HCT116 (cell line): ENCODE measurements around the gene RBPJ. TPM values are rescaled to one million over a fixed set of nuclear protein-coding genes. Genes with fewer than 3 reads are reported as not detected.

Experiments used
- ATAC-seq: fragments of 200-7000 bp; cut with Tn5 transposase; 2 replicates; pipeline ENCODE4 v1.9.1; 2020; ENCODE audit warnings: mild to moderate bottlenecking, moderate library complexity
- BruUV-seq: library from RNA; stranded (reverse); fragments of 400-500 nt; replicated peaks from 2 replicates; lab custom pipeline; 2021; lab: Mats Ljungman, UMichigan
- CTCF ChIA-PET: fragments of 300-600 bp; sonication (Branson Sonifier 250); formaldehyde crosslinking; loops from one replicate; lab custom pipeline; 2021; ENCODE audit warnings: antibody characterized with exemption; lab: Charles Lee
- POLR2A ChIA-PET: fragments of 300-600, 350-600 bp; sonication (Branson Sonifier 250); formaldehyde crosslinking; loops from one replicate; lab custom pipeline; 2021; ENCODE audit warnings: antibody characterized with exemption; lab: Charles Lee
- RAD21 ChIA-PET, 2 experiments: fragments of 300-600 bp; sonication (Branson Sonifier 250); formaldehyde crosslinking; loops; one replicate each; lab custom pipeline; 2023; ENCODE audit warnings: low total read pairs in 2 of 2; ENCODE audit not compliant: uncharacterized antibody in 2 of 2, unreplicated experiment in 2 of 2, low non-redundant PET in 1 of 2; lab: Charles Lee
- DNase-seq: peaks from one replicate; pipeline ENCODE4 v3.0.0-alpha.2; 2010; ENCODE audit warnings: low read depth, low spot score
- H2AFZ ChIP-seq: fragments of 200-600 bp; shearing (Covaris generic), sonication (generic); 2 replicates; pipeline ENCODE4 v1.6.1; 2017; ENCODE audit warnings: low read depth, mixed run types, mixed read lengths, antibody characterized with exemption, low read length; ENCODE audit not compliant: poor library complexity, severe bottlenecking
- H3K27ac ChIP-seq: 2 replicates; pipeline ENCODE4 v1.5.1; 2012; ENCODE audit warnings: low read depth, low read length
- H3K27me3 ChIP-seq: fragments of 200-600 bp; sonication (generic); 2 replicates; pipeline ENCODE4 v1.6.1; 2016; ENCODE audit warnings: mixed run types, low read length, mixed read lengths; ENCODE audit not compliant: insufficient read depth
- H3K36me3 ChIP-seq, 2 experiments: fragments of 200-500 bp in 1 of 2; fragments of 200-600 bp in 1 of 2; sonication (Bioruptor generic) in 1 of 2; sonication (generic) in 1 of 2; 2 replicates each; pipeline versions ENCODE4 v1.5.1 to v1.6.1; 2014 to 2016; ENCODE audit warnings: low read length in 2 of 2, inconsistent platforms in 1 of 2, mixed read lengths in 1 of 2, mixed run types in 1 of 2; ENCODE audit not compliant: insufficient read depth in 2 of 2, control insufficient read depth in 1 of 2
- H3K4me1 ChIP-seq, 2 experiments: fragments of 200-600 bp in 1 of 2; sonication (generic) in 1 of 2; 2 replicates each; pipeline versions ENCODE4 v1.5.1 to v1.6.1; 2012 to 2017; ENCODE audit warnings: low read length in 2 of 2, inconsistent platforms in 1 of 2, mild to moderate bottlenecking in 1 of 2, mixed read lengths in 1 of 2, mixed run types in 1 of 2, moderate library complexity in 1 of 2; ENCODE audit not compliant: insufficient read depth in 2 of 2, control insufficient read depth in 1 of 2
- H3K4me2 ChIP-seq: fragments of 200-600 bp; sonication (generic); 2 replicates; pipeline ENCODE4 v1.6.1; 2017; ENCODE audit warnings: mixed run types, low read length, mixed read lengths
- H3K4me3 ChIP-seq, 2 experiments: fragments of 200-600 bp in 1 of 2; sonication (generic) in 1 of 2; replicated peaks in 1 of 2; 2 replicates each; pipeline ENCODE4 v1.5.1; 2011 to 2016; ENCODE audit warnings: low read length in 2 of 2, control low read depth in 1 of 2, low read depth in 1 of 2, mild to moderate bottlenecking in 1 of 2, mixed read lengths in 1 of 2, mixed run types in 1 of 2
- H3K79me2 ChIP-seq: fragments of 200-600 bp; sonication (generic); 2 replicates; pipeline ENCODE4 v1.6.1; 2017; ENCODE audit warnings: mild to moderate bottlenecking, mixed run types, low read length, moderate library complexity, mixed read lengths; ENCODE audit not compliant: insufficient read depth
- H3K9ac ChIP-seq: fragments of 200-600 bp; sonication (generic); 2 replicates; pipeline ENCODE4 v1.6.1; 2016; ENCODE audit warnings: low read length, mixed read lengths
- H3K9me2 ChIP-seq: fragments of 200-600 bp; sonication (generic), shearing (Covaris generic); 2 replicates; pipeline ENCODE4 v1.6.1; 2017; ENCODE audit warnings: mixed run types, mild to moderate bottlenecking, moderate library complexity; ENCODE audit not compliant: insufficient read depth
- H3K9me3 ChIP-seq, 2 experiments: fragments of 200-500 bp in 1 of 2; fragments of 200-600 bp in 1 of 2; sonication (Bioruptor generic) in 1 of 2; sonication (generic) in 1 of 2; 2 replicates each; pipeline ENCODE4 v1.6.1; 2014 to 2017; ENCODE audit warnings: low read length in 2 of 2, mixed read lengths in 2 of 2, inconsistent platforms in 1 of 2, low read depth in 1 of 2, mild to moderate bottlenecking in 1 of 2, mixed run types in 1 of 2, moderate library complexity in 1 of 2; ENCODE audit not compliant: control insufficient read depth in 1 of 2, insufficient read depth in 1 of 2
- H4K20me1 ChIP-seq: fragments of 200-600 bp; sonication (generic), shearing (Covaris generic); 2 replicates; pipeline ENCODE4 v1.6.1; 2017; ENCODE audit warnings: mixed run types, mild to moderate bottlenecking, moderate library complexity; ENCODE audit not compliant: insufficient read depth
- CBX3 ChIP-seq: IDR thresholded peaks from 2 replicates; pipeline ENCODE4 v1.6.1; 2012; ENCODE audit warnings: low read depth
- CEBPB ChIP-seq: IDR thresholded peaks from 2 replicates; pipeline ENCODE4 v1.6.1; 2012; ENCODE audit warnings: low read depth
- EZH2phosphoT487 ChIP-seq: fragments of 200-600 bp; IDR thresholded peaks from 2 replicates; pipeline ENCODE4 v1.6.1; 2018; ENCODE audit warnings: antibody characterized with exemption, borderline replicate concordance
- SRF ChIP-seq: IDR thresholded peaks from 2 replicates; pipeline ENCODE4 v1.6.1; 2012; ENCODE audit warnings: low read depth
- intact Hi-C: fragments of 100-400 bp; cut with micrococcal nuclease; formaldehyde crosslinking; loops from 2 replicates; pipeline ENCODE4 v1.10.0; 2022
- total RNA-seq: library from RNA; stranded (reverse); gene quantifications from one replicate; pipeline ENCODE4 v1.2.1, GENCODE V29; 2021; ENCODE audit not compliant: unreplicated experiment
- TF ChIP-seq, protein P1 (sequence below), 3 experiments: fragments of 200-600 bp in 1 of 3; sonication (generic) in 1 of 3; IDR thresholded peaks in 2 of 3; conservative IDR thresholded peaks in 1 of 3; 2 replicates each; pipeline ENCODE4 v1.5.1; 2012 to 2017; ENCODE audit warnings: low read depth in 2 of 3, low read length in 2 of 3, antibody characterized with exemption in 1 of 3, borderline replicate concordance in 1 of 3, control low read depth in 1 of 3, mild to moderate bottlenecking in 1 of 3, mixed read lengths in 1 of 3, mixed run types in 1 of 3, moderate library complexity in 1 of 3; ENCODE audit not compliant: insufficient read depth in 1 of 3

RBPJ gene
- total RNA-seq, 1 experiment from 2014 or later: 72.7 TPM

GRCh38 chr4:26413582-26413981, 92.8 kb downstream of the RBPJ start:
- Histone ChIP-seq H2AFZ (no peak overlapping the region), H4K20me1 (no peaks in the 10 kb centered on the region), H3K27ac (no peak overlapping the region), H3K9me2 (no peaks in the 10 kb centered on the region), H3K36me3 (no peaks in the 10 kb centered on the region; a peak in 1 of 4 replicates), H3K9ac (no peak overlapping the region), H3K27me3 (no peaks in the 10 kb centered on the region), H3K9me3 (no peaks in the 10 kb centered on the region), H3K4me2 (no peak overlapping the region)
- ChIA-PET POLR2A (no interaction called here), CTCF (no interaction called here)
- intact Hi-C loops: loop anchor here (5.0 to 10.0 kb wide), 4 partner anchors 331 to 601 kb away; no protein-coding TSS in a partner anchor
- ATAC-seq: no peak
- BruUV-seq: no TSS peak
- TF ChIP-seq CBX3: no peak
- no peak for TF ChIP-seq SRF
- TF ChIP-seq, protein P1, sequence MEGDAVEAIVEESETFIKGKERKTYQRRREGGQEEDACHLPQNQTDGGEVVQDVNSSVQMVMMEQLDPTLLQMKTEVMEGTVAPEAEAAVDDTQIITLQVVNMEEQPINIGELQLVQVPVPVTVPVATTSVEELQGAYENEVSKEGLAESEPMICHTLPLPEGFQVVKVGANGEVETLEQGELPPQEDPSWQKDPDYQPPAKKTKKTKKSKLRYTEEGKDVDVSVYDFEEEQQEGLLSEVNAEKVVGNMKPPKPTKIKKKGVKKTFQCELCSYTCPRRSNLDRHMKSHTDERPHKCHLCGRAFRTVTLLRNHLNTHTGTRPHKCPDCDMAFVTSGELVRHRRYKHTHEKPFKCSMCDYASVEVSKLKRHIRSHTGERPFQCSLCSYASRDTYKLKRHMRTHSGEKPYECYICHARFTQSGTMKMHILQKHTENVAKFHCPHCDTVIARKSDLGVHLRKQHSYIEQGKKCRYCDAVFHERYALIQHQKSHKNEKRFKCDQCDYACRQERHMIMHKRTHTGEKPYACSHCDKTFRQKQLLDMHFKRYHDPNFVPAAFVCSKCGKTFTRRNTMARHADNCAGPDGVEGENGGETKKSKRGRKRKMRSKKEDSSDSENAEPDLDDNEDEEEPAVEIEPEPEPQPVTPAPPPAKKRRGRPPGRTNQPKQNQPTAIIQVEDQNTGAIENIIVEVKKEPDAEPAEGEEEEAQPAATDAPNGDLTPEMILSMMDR (IDR thresholded peaks at IDR 0.05 in 2 of 3, conservative IDR thresholded peaks at IDR 0.05 in 1 of 3; ENCODE audit: borderline replicate concordance in 1 of 3, insufficient read depth in 1 of 3, low read depth in 2 of 3, low read length in 2 of 3): 0 out of 6 replicates have a peak, but pooled peaks of 1 of the 3 experiments have one; percentile 7
- no peak for TF ChIP-seq EZH2phosphoT487
- TF ChIP-seq, all 23 proteins: peak for 1
- RAD21 ChIA-PET: no interaction called here
- no peak for DNase-seq
- Histone ChIP-seq H3K79me2 (peaks cover 6% of the 10 kb centered on the region; the same call in 1 of the 2 replicates), H3K4me3 (no peak overlapping the region), H3K4me1 (no peaks in the 10 kb centered on the region)

DNA sequence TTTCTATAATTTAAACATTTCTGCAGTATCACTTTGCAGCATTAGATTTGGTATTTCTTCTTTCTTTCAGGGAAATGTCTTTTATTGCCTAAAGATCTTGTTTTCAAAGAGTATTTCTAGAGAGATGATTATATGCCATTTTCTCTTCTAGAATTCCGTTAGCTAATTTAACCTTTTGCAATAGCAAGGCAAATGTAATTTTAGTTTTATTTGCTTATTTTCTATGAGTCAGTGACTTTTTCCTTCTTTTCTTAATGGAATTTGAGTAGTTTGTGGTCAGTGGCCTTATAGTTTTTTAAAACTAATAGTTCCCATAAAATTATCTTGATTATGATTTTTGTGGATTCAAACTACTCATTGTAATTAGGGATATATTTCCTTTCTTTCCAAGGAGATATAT, 97.3 kb downstream of the RBPJ start:
- intact Hi-C loops: loop anchor here (10.0 kb wide), 1 partner anchor 597 kb away; no protein-coding TSS in a partner anchor
- Histone ChIP-seq H3K27me3 (no peaks in the 10 kb centered on the region), H3K4me1 (no peaks in the 10 kb centered on the region), H3K9me3 (no peaks in the 10 kb centered on the region), H2AFZ (no peak overlapping the region), H3K27ac (no peak overlapping the region), H3K79me2 (no peaks in the 10 kb centered on the region), H3K4me2 (no peak overlapping the region), H4K20me1 (no peaks in the 10 kb centered on the region), H3K9ac (no peak overlapping the region), H3K36me3 (no peaks in the 10 kb centered on the region; a peak in 1 of 4 replicates), H3K4me3 (no peak overlapping the region)
- DNase-seq (no peak), ATAC-seq (no peak)
- no TSS peak for BruUV-seq
- CTCF ChIA-PET: no interaction called here
- no peak for TF ChIP-seq CEBPB
- TF ChIP-seq, all 23 proteins: peak for 0
- POLR2A ChIA-PET: no interaction called here
- RAD21 ChIA-PET: interaction anchor here in 1 of 2 experiments (0.6 to 0.7 kb wide), 2 partner anchors 123 to 302 kb away, joined by 3 read pairs; no protein-coding TSS in a partner anchor
- H3K9me2 ChIP-seq: no peaks in the 10 kb centered on the region
